Colonic mucosa (tissue), 4 donors: Measurements from ENCODE around the gene LUZP1. TPM values are rescaled to one million over a fixed set of nuclear protein-coding genes. Genes with fewer than 3 reads are reported as not detected.

Experiments used
- DNase-seq: peaks from one replicate; pipeline ENCODE4 v3.0.0-alpha.2; 2020
- H3K27ac ChIP-seq: fragments of 200-600 bp; one replicate; pipeline ENCODE4 v1.8.0; 2021
- H3K27me3 ChIP-seq: fragments of 200-600 bp; one replicate; pipeline ENCODE4 v1.8.0; 2021
- H3K36me3 ChIP-seq: fragments of 200-600 bp; one replicate; pipeline ENCODE4 v1.8.0; 2021
- H3K4me1 ChIP-seq: fragments of 200-600 bp; one replicate; pipeline ENCODE4 v1.8.0; 2021; ENCODE audit warnings: mild to moderate bottlenecking
- H3K4me3 ChIP-seq: fragments of 200-600 bp; one replicate; pipeline ENCODE4 v1.8.0; 2021
- H3K9ac ChIP-seq, 2 donors: one replicate each; pipeline ENCODE4 v1.7.0; 2013; ENCODE audit warnings: control low read depth in 2 of 2, low read depth in 2 of 2, low read length in 2 of 2
- H3K9me3 ChIP-seq: fragments of 200-600 bp; one replicate; pipeline ENCODE4 v1.8.0; 2021
- CTCF ChIP-seq: fragments of 200-600 bp; IDR thresholded peaks from one replicate; pipeline ENCODE4 v1.8.0; 2022; ENCODE audit warnings: antibody characterized with exemption, mild to moderate bottlenecking
- intact Hi-C: fragments of 100-400 bp; cut with DNase I; formaldehyde crosslinking; loops from one replicate; pipeline ENCODE4 v1.14.1; 2022
- total RNA-seq, 2 donors: library from RNA; stranded (reverse); fragmentation: NEBNext Ultra II Directional in 1 of 2; extraction: Animal tissue kit (Norgen Biotek cat#: 25700) in 1 of 2; gene quantifications; one replicate each; pipeline ENCODE4 v1.2.1, GENCODE V29; 2021
- donor health status: healthy.
- donor health status: DM: no; HTN: no; CAD: no.
- donor health status: DM: no; HTN: no; CAD: no.

The LUZP1 gene
- total RNA-seq = 10 to 100 TPM; 42.4 to 50.4 TPM

GRCh38 chr1:23168445-23169194 lies at the start of gene LUZP1:
TSS of gene LUZP1 (minus strand) at chr1:23168856.
- Histone ChIP-seq H3K9ac (peak within 1 kb of the TSS; percentile 92 to 95), H3K4me1 (no peaks in the 10 kb centered on the region), H3K27me3 (no peaks in the 10 kb centered on the region), H3K27ac (peak within 1 kb of the TSS; percentile 97), H3K36me3 (no peaks in the 10 kb centered on the region), H3K4me3 (peak within 1 kb of the TSS; percentile 76), H3K9me3 (no peaks in the 10 kb centered on the region)
- intact Hi-C loops = no loop called here
- TF ChIP-seq CTCF = no peak
- peak; percentile 97 for DNase-seq

- peak within 1 kb of the TSS; percentile 51 for H3K4me3 ChIP-seq
- intact Hi-C loops = loop anchor here (5.0 kb wide), 1 partner anchor 60 kb away; no protein-coding TSS in a partner anchor
- H3K27me3 ChIP-seq = peaks cover 21% of the 10 kb centered on the region
Measured at GRCh38 chr1:23217421-23218115, 48.9 kb upstream of the LUZP1 start, which contains the start of gene HTR1D. TSS of gene HTR1D (minus strand) at chr1:23217502. CDS start at chr1:23194219, 23,283 bp downstream.

GRCh38 chr1:23216771-23217420 lies 48.2 kb upstream of the LUZP1 start:
- DNase-seq = peak; percentile 34
- intact Hi-C loops = loop anchor here (5.0 kb wide), 1 partner anchor 60 kb away; no protein-coding TSS in a partner anchor
- Histone ChIP-seq H3K27ac (no peak overlapping the region), H3K9ac (peak overlapping the region in 1 of 2 donors; percentile 12), H3K36me3 (no peaks in the 10 kb centered on the region), H3K4me1 (no peaks in the 10 kb centered on the region), H3K4me3 (peak overlapping the region; percentile 51), H3K27me3 (peaks cover 21% of the 10 kb centered on the region), H3K9me3 (no peaks in the 10 kb centered on the region)
- TF ChIP-seq CTCF = peak; percentile 80

More at GRCh38 chr1:23217421-23218115, 48.9 kb upstream of the LUZP1 start, which contains the start of gene HTR1D:
- Histone ChIP-seq H3K36me3 (no peaks in the 10 kb centered on the region), H3K9ac (peak within 1 kb of the TSS in 1 of 2 donors; percentile 12), H3K27ac (no peak within 1 kb of the TSS), H3K9me3 (no peaks in the 10 kb centered on the region), H3K4me1 (no peaks in the 10 kb centered on the region)
- TF ChIP-seq CTCF = no peak
- no peak for DNase-seq

GRCh38 chr1:23215751-23216449 lies 47.2 kb upstream of the LUZP1 start:
- Histone ChIP-seq H3K27me3 (peaks cover 21% of the 10 kb centered on the region), H3K9ac (no peak overlapping the region), H3K36me3 (no peaks in the 10 kb centered on the region), H3K27ac (no peak overlapping the region), H3K4me1 (no peaks in the 10 kb centered on the region), H3K4me3 (no peak overlapping the region), H3K9me3 (no peaks in the 10 kb centered on the region)
- intact Hi-C loops = loop anchor here (5.0 kb wide), 1 partner anchor 61 kb away; no protein-coding TSS in a partner anchor
- DNase-seq = no peak
- no peak for TF ChIP-seq CTCF

GRCh38 chr1:23215291-23215690 lies 46.6 kb upstream of the LUZP1 start:
- H3K27ac ChIP-seq = no peak overlapping the region
- no peak for DNase-seq
- TF ChIP-seq CTCF = no peak
- no peak overlapping the region for H3K4me3 ChIP-seq
- no peaks in the 10 kb centered on the region for H3K9me3 ChIP-seq
- H3K36me3 ChIP-seq = no peaks in the 10 kb centered on the region
- no peak overlapping the region for H3K9ac ChIP-seq
- intact Hi-C loops = loop anchor here (5.0 kb wide), 1 partner anchor 62 kb away; no protein-coding TSS in a partner anchor
- H3K4me1 ChIP-seq = no peaks in the 10 kb centered on the region
- H3K27me3 ChIP-seq = peaks cover 19% of the 10 kb centered on the region
